VCaP (cell line): Measurements from ENCODE around the gene LMOD2.

Experiments
- H3K27ac ChIP-seq: fragments of 450-650 bp; 2 replicates; pipeline ENCODE4 v1.5.1; 2017
- CTCF ChIP-seq: fragments of 450-650 bp; conservative IDR thresholded peaks from 2 replicates; pipeline ENCODE4 v1.5.1; 2017; ENCODE audit warnings: mild to moderate bottlenecking, moderate library complexity

LMOD2 gene

GRCh38 chr7:123662755-123663154 lies 7.1 kb downstream of the LMOD2 start:
- H3K27ac ChIP-seq = no peak overlapping the region
- no peak for TF ChIP-seq CTCF

GRCh38 chr7:123663200-123663599 lies 7.5 kb downstream of the LMOD2 start:
- no peak for TF ChIP-seq CTCF
- no peak overlapping the region for H3K27ac ChIP-seq

GRCh38 chr7:123665157-123665556 lies 9.5 kb downstream of the LMOD2 start:
- no peak overlapping the region for H3K27ac ChIP-seq
- TF ChIP-seq CTCF = no peak

GRCh38 chr7:123665896-123666295 lies 10.2 kb downstream of the LMOD2 start:
- TF ChIP-seq CTCF = no peak
- no peak overlapping the region for H3K27ac ChIP-seq

- H3K27ac ChIP-seq = no peak overlapping the region
- no peak for TF ChIP-seq CTCF
These were observed 10.8 kb downstream of the LMOD2 start for GRCh38 chr7:123666492-123666891.

GRCh38 chr7:123669485-123669884 lies 13.8 kb downstream of the LMOD2 start:
- H3K27ac ChIP-seq = no peak overlapping the region
- TF ChIP-seq CTCF = no peak

GRCh38 chr7:123673137-123673732 lies 17.6 kb downstream of the LMOD2 start:
- no peak for TF ChIP-seq CTCF

More at GRCh38 chr7:123673137-123673732, 17.6 kb downstream of the LMOD2 start:
- no peak overlapping the region for H3K27ac ChIP-seq
